ENCODE results near the gene CDH23.
"Not testable (repeated sequence)": the region's sequence is repeated elsewhere in the genome, so short reads cannot be mapped to it uniquely, and the experiment has no call there.

The CDH23 gene

DNA sequence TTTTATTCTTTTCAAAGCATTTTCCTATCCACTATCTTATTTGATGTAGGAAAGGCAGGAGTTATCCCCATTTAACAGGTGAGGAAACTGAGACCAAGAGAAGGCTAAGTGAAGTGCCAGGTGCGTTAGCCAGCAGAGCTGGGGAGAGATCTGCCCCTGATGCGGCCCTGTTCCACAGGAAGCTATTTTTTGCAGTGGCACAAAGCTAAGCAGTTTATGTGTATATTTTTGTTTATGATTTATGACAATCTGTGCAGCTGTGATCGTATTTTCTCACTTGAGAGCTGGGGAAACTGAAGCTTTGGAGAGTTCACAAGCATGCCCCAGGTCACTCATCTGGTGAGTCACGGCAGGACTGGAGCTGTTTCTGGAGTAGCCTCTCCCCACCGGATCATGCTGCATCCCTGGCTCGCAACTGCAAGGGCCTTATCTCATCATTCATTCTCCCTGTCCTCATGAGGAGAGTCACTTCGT is 38.9 kb upstream of the CDH23 start:
- Histone ChIP-seq H3K9me3 (ENCODE audit: control insufficient read depth, low read length) (no peaks in the 10 kb centered on the region), H3K4me2 (ENCODE audit: low read length) (no peak overlapping the region), H3K36me3 (ENCODE audit: control insufficient read depth, insufficient read depth, low read length) (no peaks in the 10 kb centered on the region), H3K4me1 (no peaks in the 10 kb centered on the region), H3K27ac (no peak overlapping the region), H3K27me3 (ENCODE audit: control insufficient read depth, insufficient read depth, low read length) (no peaks in the 10 kb centered on the region), H2AFZ (no peak overlapping the region), H3K79me2 (no peaks in the 10 kb centered on the region), H3K4me3 (ENCODE audit: low read depth, low read length) (no peak overlapping the region), H3K9ac (no peak overlapping the region)
- TF ChIP-seq, protein P1, sequence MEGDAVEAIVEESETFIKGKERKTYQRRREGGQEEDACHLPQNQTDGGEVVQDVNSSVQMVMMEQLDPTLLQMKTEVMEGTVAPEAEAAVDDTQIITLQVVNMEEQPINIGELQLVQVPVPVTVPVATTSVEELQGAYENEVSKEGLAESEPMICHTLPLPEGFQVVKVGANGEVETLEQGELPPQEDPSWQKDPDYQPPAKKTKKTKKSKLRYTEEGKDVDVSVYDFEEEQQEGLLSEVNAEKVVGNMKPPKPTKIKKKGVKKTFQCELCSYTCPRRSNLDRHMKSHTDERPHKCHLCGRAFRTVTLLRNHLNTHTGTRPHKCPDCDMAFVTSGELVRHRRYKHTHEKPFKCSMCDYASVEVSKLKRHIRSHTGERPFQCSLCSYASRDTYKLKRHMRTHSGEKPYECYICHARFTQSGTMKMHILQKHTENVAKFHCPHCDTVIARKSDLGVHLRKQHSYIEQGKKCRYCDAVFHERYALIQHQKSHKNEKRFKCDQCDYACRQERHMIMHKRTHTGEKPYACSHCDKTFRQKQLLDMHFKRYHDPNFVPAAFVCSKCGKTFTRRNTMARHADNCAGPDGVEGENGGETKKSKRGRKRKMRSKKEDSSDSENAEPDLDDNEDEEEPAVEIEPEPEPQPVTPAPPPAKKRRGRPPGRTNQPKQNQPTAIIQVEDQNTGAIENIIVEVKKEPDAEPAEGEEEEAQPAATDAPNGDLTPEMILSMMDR (IDR thresholded peaks at IDR 0.05) = no peak

- no peaks in the 10 kb centered on the region for H3K4me1 ChIP-seq
- no peaks in the 10 kb centered on the region for H3K79me2 ChIP-seq
- no peak overlapping the region for H3K4me3 ChIP-seq (ENCODE audit: low read depth, low read length)
- no peaks in the 10 kb centered on the region for H3K36me3 ChIP-seq (ENCODE audit: control insufficient read depth, insufficient read depth, low read length)
- no peak overlapping the region for H3K27ac ChIP-seq
- no peak overlapping the region for H2AFZ ChIP-seq
- TF ChIP-seq, protein P1 (IDR thresholded peaks at IDR 0.05) = no peak
- no peak overlapping the region for H3K9ac ChIP-seq
- H3K27me3 ChIP-seq (ENCODE audit: control insufficient read depth, insufficient read depth, low read length) = no peaks in the 10 kb centered on the region
- H3K9me3 ChIP-seq (ENCODE audit: control insufficient read depth, low read length) = no peaks in the 10 kb centered on the region
- H3K4me2 ChIP-seq (ENCODE audit: low read length) = no peak overlapping the region
Measured at GRCh38 chr10:71358277-71358676, 38.4 kb upstream of the CDH23 start.

DNA sequence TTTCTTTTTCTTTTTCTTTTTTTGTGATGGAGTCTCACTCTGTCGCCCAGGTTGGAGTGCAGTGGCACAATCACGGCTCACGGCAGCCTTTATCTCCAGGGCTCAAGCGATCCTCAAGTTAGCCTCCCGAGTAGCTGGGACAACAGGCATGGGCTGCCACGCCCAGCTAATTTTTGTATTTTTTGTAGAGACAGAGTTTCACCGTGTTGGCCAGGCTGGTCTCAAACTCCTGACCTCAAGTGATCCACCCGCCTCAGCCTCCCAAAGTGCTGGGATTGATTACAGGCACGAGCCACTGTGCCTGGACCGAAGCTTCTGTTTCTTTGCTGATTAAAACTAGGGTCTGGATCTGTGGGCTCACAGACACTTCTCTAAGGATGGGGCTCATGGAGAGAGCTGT is 37.8 kb upstream of the CDH23 start:
- H2AFZ ChIP-seq; H3K36me3 ChIP-seq (ENCODE audit: control insufficient read depth, insufficient read depth, low read length); H3K79me2 ChIP-seq; H3K9me3 ChIP-seq (ENCODE audit: control insufficient read depth, low read length); H3K9ac ChIP-seq; H3K4me2 ChIP-seq (ENCODE audit: low read length); H3K4me1 ChIP-seq; H3K27me3 ChIP-seq (ENCODE audit: control insufficient read depth, insufficient read depth, low read length); H3K4me3 ChIP-seq (ENCODE audit: low read depth, low read length); H3K27ac ChIP-seq: not testable (repeated sequence)

DNA sequence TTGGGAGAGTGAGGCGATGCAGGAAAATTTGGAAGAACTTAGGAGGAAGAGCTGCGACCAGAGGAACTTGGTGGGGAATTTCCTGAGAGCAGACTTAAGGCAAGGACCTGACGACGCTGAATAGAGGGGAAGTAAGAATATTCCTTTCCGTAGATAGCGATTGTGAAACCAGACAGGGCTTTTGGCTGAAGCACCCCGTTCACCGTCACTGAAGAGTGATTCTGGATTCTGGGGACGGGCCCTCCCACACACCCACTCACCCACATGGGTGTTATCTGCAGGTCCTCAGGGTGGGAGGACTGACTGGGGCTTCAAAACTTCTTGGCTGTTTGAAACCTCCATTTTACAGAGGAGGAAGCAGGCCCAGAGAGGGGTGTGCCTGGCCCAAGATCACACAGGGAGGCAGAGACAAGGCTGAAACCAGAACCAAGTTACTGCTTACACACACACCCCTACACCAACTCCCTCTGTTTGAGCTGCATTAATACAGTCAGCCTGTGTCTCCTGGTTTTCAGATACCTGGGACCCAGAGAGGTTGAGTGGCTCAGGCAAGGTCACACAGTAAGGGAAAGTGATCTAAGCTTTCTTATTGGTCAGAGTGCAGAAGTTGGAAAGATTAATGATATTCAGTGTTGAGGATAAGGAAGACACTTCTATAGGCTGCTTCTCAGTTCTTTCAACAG is 37.2 kb upstream of the CDH23 start:
- TF ChIP-seq, protein P1 (IDR thresholded peaks at IDR 0.05) = no peak
- Histone ChIP-seq H3K4me3 (ENCODE audit: low read depth, low read length) (no peak overlapping the region), H3K9me3 (ENCODE audit: control insufficient read depth, low read length) (no peaks in the 10 kb centered on the region), H3K4me1 (no peaks in the 10 kb centered on the region), H3K36me3 (ENCODE audit: control insufficient read depth, insufficient read depth, low read length) (no peaks in the 10 kb centered on the region), H3K27me3 (ENCODE audit: control insufficient read depth, insufficient read depth, low read length) (no peaks in the 10 kb centered on the region), H3K9ac (no peak overlapping the region), H2AFZ (no peak overlapping the region), H3K79me2 (no peaks in the 10 kb centered on the region), H3K4me2 (ENCODE audit: low read length) (no peak overlapping the region), H3K27ac (no peak overlapping the region)

GRCh38 chr10:71360735-71361134 is 36.0 kb upstream of the CDH23 start:
- Histone ChIP-seq H2AFZ (no peak overlapping the region), H3K79me2 (no peaks in the 10 kb centered on the region), H3K27ac (no peak overlapping the region), H3K4me3 (ENCODE audit: low read depth, low read length) (no peak overlapping the region), H3K4me2 (ENCODE audit: low read length) (no peak overlapping the region), H3K4me1 (no peaks in the 10 kb centered on the region), H3K27me3 (ENCODE audit: control insufficient read depth, insufficient read depth, low read length) (no peaks in the 10 kb centered on the region), H3K9me3 (ENCODE audit: control insufficient read depth, low read length) (no peaks in the 10 kb centered on the region), H3K9ac (no peak overlapping the region), H3K36me3 (ENCODE audit: control insufficient read depth, insufficient read depth, low read length) (no peaks in the 10 kb centered on the region)
- TF ChIP-seq, protein P1 (IDR thresholded peaks at IDR 0.05) = no peak
